ENCODE measurements around the gene ZNF43.

- TF ChIP-seq CTCF (conservative IDR thresholded peaks at IDR 0.05), result no peak
- no peak for TF ChIP-seq ZFX (IDR thresholded peaks at IDR 0.05)
Measured at GRCh38 chr19:21856773-21857514, 21.0 kb upstream of the ZNF43 start.

Measured in C4-2B (cell line).